Activated T-helper 1 cell treated with Interleukin-2 at 50 U/mL for 16 hours (primary cell): ENCODE results near the gene SLC12A9.

Experiments used
- DNase-seq: peaks from one replicate; pipeline ENCODE4 v3.0.0-alpha.2; 2020; ENCODE audit warnings: low read depth

SLC12A9 gene

DNA sequence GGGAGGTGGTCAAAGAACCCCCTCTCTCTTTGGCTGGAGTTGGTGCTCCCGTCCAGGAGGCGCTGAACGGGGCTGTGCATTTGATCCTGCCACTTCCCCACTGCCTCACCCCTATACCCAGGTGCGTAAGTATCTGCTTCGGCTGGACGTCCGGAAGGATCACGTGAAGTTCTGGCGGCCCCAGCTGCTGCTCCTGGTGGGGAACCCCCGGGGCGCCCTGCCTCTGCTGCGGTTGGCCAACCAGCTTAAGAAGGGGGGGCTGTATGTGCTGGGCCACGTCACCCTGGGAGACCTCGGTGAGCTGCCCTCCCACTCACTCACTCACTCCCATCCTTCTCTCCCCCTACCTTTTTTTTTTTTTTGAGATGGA, 9.1 kb downstream of the SLC12A9 start:
- no peak for DNase-seq

DNA sequence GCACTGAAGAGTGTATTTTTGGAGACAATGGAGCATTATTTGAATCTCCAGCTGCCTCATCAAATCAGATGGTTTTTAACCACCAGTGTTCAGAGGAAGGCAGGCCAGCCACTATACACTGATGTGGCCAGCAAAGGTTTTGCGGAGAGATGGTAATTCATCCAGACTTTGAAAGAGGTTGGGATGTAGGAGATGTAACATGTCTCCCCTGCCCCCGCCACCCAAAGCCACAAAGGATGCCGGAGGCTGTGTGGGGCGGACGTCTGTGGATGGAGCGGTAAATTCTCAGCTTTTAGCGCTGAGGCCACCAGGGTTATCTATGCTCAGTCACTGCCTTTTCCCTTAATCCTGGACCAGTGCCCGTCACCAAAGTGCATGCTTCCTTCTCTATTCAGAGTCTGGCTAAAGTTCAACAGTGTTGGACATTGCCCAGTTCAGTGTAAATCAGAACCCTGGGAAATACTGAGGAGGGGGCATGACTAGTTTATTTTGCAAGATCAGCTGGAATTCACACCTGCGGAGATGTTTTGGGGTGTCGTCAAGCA, 11.0 kb downstream of the SLC12A9 start:
- DNase-seq, result no peak

DNA sequence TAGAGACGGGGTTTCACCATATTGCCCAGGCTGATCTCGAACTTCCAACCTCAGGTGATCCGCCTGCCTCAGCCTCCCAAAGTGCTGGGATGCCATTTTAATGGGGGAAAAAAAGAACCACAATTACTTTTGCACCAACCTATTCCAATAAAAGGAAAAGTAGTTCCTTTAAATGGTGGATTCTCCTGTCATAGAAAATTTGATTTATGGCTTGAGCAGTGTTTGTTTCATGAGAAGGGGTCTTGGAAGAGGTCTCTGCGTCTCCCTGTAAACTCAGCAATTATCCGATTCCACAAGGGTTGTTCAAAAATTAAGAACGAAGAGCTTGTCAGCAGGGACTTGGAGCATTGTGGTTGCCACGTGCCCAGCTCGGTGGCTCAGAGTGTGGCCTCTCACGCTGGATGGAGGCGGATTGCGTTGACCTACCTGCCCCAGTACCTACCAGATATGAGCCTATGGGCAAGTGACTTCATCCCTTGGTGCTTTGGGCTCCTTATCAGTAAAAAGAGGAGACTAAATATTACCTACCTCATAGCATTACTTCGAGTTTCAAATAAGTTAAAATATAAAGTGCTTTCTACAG, 11.8 kb downstream of the SLC12A9 start:
- no peak for DNase-seq

DNA sequence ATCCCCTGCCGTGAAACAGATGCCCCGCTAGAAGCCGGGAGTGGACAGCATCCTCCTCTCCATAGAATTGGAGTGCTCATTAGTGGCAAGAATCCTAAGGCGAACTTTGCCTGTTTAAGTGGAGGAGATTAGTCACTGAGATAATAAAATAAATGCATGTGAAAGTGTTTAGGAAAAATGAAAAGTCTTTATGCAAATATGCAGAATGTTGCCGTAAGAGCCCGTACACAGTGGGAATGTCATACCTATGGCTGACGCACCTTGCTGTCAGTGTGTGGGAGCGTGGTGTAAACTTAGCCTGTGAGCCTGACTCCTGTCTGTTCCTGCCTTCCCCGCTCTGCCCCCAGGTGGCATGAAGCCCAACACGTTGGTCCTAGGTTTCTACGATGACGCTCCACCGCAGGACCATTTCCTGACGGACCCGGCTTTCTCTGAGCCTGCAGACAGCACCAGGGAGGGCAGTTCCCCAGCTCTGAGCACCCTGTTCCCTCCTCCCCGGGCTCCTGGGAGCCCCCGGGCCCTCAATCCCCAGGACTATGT, 12.9 kb downstream of the SLC12A9 start:
- no peak for DNase-seq

DNA sequence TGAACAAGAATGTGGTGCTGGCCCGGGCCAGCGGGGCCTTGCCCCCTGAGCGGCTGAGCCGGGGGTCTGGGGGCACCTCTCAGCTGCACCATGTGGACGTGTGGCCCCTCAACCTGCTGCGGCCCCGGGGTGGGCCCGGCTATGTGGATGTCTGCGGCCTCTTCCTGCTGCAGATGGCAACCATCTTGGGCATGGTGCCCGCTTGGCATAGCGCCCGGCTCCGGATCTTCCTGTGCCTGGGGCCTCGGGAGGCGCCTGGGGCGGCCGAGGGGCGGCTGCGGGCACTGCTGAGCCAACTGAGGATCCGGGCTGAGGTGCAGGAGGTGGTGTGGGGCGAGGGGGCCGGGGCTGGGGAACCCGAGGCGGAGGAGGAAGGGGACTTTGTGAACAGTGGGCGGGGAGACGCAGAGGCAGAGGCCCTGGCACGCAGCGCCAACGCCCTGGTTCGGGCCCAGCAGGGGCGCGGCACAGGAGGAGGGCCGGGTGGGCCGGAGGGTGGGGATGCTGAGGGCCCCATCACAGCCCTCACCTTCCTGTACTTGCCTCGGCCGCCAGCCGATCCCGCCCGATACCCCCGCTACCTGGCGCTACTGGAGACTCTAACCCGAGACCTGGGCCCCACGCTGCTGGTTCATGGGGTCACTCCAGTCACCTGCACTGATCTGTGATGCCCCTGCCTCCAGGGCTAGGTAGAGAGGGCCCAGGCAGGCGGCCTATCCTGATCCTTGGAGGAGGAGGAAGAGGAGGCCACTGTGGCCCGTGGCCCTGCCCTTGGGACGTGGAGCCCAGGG, 13.6 kb downstream of the SLC12A9 start:
- no peak for DNase-seq

DNA sequence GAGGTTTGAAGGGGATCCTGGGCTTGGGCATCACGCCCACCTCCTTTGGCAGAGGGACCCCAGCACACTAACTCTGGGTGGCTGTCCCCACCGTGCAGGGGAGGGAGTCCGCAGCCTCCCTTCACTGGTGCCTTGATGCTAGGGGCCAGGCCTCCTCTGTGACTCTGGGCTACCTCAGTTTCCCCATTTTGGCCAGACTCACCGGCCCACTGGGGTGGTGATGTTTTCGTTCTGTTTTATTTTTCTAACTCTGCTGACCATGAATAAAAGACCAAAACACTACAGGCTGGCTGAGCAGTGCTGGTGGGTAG, 14.2 kb downstream of the SLC12A9 start:
- no peak for DNase-seq

DNA sequence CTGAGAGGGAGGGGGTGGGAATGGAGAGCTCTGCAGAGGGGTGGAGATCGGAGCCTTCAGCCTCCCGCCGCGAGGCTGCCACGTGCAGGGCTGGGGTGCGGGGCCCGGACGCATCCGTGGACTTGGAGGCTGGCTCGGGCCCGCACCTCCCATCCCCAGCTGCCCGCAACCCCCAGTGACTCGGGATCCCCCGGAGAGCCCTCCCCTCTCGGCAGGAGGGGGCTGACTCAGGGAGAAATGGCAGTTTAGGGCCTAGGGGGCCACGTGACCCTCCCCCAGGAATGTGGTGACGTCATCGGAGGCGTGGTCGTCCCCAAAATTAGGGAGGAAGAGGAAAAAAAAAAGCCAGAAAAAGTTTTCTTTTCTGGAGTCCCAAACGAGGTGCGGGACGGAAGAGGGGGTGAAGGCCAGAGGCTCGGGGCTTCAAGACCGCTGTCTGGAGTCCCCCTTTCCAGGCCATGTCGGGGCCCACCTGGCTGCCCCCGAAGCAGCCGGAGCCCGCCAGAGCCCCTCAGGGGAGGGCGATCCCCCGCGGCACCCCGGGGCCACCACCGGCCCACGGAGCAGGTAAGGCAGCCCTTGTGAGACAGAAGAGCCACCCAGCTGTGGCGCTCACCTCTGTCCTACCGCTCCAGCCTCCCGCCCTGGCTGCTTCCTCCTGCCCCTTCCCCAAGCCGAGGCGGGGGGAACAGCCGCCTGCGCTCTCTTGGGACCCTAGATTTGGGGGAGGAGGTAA, 14.7 kb downstream of the SLC12A9 start, which contains the start of gene TRIP6:
TSS of gene TRIP6 (plus strand) at position 348 of the 736 bp plus-strand sequence. CDS start at position 459, 111 bp downstream.
- peak; percentile 18 for DNase-seq

DNA sequence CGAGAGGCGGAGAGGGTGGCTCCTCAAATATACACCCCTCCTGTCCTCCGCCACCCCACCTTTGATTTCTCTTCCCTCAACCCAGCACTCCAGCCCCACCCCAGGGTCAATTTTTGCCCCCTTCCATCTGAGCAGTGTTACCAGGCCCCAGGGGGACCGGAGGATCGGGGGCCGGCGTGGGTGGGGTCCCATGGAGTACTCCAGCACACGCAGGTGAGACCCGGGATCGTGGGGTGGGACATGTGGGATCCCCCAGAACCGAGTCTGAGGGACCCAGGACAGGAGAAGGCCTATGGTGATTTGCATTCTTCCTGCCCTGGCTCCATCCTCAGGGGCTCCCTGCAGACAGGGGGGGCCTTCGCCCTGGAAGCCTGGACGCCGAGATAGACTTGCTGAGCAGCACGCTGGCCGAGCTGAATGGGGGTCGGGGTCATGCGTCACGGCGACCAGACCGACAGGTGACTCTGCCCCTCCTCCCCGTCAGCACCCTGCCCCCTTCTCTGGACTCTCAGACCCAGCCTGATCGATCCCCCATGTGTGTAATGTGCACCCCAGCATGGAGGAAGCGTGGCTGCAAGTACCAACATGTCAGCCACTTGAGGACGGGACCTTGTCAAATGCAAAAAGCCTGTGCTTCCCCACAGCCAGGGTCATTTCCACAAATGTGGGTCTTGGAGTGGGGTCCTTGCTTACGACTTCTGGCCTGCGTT, 15.4 kb downstream of the SLC12A9 start:
- DNase-seq, result no peak

DNA sequence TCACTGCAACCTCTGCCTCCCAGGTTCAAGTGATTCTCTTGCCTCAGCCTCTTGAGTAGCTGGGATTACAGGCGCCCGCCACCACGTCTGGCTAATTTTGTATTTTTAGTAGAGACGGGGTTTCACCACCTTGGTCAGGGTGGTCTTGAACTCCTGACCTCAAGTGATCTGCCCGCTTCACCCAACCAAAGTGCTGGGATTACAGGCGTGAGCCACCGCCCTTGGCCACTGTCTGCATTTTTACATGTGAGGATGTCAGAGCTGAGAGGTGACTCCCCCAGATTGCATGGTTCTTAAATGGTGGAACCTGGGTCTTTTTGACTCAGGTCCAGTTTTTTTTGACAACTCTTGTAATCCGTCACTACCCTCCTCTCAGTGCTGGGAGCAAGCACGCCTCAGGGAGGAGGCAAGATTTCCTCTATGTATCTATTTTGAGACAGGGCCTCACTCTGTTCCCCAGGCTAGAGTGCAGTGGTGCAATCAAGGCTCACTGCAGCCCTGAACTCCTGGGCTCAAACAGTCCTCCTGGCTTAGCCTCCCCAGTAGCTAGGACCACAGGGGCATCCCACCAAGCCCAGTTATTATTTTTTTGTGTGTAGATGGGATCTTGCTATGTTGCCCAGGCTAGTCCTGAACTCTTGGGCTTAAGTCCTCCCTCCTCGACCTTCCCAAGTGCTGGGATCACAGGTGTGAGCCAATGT, 21.2 kb downstream of the SLC12A9 start:
- DNase-seq, result no peak

DNA sequence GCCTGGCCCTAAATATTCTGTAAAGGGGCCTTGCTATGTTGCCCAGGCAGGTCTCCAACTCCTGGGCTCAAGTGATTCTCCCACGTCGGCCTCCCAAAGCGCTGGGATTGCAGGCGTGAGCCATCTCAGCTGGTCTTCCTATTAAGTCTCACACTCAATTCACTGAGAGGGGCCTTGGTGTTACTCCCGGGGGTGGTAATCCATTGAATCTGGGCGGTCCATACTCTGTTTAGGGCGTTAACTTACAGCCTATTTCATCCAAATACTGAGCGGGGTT, 21.7 kb downstream of the SLC12A9 start:
- no peak for DNase-seq

DNA sequence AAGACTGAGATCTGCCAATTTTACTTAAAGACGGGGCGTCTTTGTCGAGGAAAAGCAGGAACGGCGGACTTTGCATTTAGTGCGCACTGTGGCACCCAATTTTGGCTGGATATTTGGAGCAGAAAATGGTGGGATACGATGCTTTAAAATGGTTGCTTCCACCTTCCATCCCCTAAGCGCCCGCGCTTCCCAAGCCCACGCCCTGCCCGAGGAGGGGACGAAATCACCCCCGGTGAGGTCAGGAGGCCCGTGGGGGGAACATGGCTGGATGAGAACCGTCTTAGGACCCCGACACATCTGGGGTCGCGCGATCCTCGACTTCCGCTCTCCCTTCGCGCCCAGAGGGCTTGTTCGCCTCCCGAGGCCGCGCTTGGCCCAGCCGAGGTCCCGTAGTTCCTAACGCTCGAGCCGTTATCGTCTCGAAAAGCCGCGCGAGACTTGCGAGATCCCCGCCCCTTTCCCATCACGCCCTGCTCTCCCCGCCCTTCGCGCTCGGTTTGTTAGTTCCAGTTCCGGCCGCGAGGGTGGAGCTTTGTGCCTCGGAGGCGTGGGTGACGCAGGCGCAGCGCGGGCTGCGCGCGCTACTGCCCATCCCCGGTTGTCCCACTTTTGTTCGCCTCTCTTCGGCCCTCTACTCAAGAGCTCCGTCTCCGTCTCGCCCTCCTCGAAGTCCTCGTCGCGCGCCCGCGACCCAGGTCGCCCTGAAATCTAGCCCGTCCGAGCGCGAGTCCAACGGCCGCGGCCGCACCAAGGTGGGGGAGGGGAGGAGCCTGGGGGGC, 22.3 kb downstream of the SLC12A9 start, which contains the start of gene SRRT:
TSS of gene SRRT (plus strand) at position 527 of the 779 bp plus-strand sequence. CDS start 488 bp downstream, outside the sequence.
- DNase-seq, result peak; percentile 97

DNA sequence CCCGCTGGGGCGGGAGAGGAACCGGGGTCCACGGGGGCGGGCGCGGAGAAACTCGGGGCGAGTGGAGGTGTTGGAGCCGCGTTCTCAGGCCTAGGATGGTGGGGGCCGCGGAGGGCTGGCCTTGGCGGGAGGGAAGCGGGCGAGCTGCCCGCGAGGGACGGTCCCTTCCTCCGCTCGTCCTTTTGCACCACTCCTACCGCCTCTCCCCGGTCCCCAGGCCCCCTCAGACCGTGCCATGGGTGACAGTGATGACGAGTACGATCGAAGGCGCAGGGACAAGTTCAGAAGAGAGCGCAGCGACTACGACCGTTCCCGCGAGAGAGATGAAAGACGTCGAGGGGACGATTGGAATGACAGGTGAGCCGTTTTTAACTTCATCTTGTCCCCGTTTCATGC, 22.8 kb downstream of the SLC12A9 start:
- DNase-seq, result no peak

DNA sequence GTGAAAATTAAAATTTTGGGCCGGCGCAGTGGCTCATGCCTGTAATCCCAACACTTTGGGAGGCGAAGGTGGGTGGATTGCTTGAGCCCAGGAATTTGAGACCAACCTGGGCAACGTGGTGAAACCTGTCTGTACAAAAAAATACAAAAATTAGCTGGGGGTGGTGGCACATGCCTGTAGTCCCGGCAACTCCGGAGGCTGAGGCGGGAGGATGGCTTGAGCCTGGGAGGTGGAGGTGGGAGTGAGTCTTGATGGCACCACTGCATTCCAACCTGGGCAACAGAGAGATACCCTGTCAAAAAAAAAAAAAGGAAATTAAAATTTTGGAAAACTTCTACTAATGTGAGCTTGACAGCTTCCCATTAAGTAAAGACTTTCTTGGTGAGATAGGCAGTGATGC, 25.5 kb downstream of the SLC12A9 start:
- no peak for DNase-seq

DNA sequence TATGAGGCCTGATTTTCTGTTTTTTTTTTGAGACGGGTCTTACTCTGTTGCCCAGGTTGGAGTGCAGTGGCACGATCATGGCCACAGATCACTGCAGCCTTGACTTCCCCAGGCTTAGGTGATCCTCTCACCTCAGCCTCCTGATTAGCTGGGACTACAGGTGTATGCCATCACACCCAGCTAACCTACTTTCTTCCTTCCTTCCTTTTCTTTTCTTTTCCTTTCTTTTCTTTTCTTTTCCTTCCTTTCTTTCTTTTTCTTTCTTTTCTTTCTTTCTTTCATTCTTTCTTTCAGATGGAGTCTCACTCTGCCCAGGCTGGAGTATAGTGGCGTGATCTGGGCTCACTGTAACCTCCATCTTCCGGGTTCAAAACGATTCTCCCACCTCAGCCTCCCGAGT, 26.2 kb downstream of the SLC12A9 start:
- DNase-seq, result no peak

DNA sequence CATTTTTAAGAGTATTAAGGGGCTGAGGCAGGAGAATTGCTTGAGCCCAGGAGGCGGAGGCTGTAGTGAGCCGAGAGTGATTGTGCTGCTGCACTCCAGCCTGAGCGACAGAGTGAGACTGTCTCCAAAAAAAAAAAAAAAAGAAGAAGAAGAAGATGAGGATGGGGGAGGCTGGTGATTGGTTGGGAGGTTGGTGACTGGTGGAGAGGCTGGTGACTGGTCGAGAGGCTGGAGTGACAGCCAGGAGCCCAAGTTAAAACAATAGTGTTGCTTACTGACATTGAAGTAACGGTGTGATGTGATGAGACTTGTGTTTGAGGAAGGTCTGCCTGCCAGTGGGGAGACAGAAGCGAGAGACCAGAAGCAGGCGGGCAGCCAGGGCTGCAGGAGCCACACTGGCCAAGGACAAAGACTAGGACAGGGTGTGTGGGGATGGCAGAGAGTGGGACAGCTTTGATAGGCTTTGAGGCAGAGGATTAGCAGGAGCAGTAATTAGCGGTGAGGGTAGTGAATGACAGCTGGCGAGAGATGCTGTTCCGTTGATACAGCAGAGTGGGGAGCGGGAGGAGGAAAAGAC, 27.3 kb downstream of the SLC12A9 start:
- no peak for DNase-seq

DNA sequence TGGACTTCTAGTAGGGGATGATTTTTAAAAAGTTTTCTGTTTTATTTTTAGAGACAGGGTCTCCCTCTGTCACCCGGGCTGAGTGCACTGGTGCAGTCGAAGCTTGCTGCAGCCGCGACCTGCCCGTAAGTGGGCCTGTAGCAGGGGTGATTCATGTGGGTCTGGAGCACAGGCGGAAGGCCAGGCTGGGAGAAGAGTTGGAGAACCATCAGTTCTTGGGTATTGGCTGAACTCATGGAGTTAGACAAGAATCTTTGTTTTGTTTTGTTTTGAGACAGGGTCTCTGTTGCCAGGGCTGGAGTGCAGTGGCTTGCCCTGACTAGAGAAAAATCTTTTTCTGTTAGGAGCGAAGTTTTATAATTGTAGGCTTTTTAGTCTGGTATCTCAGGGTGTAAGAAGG, 28.1 kb downstream of the SLC12A9 start:
- no peak for DNase-seq

DNA sequence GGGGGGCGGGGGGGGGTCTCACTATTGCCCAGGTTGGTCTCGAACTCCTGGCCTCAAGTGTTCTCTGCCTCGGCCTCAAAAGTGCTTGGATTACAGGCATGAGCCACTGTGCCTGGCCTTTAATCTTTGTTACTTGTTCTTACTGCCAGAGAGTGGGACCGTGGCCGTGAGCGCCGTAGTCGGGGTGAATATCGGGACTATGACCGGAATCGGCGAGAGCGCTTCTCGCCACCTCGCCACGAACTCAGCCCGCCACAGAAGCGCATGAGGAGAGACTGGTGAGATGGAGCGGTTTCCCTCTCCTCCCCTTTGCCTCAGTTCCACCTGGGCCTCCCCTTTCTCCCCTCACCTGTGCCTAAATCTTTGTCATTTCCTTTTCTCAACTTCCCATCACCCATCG, 28.6 kb downstream of the SLC12A9 start:
- DNase-seq, result no peak

DNA sequence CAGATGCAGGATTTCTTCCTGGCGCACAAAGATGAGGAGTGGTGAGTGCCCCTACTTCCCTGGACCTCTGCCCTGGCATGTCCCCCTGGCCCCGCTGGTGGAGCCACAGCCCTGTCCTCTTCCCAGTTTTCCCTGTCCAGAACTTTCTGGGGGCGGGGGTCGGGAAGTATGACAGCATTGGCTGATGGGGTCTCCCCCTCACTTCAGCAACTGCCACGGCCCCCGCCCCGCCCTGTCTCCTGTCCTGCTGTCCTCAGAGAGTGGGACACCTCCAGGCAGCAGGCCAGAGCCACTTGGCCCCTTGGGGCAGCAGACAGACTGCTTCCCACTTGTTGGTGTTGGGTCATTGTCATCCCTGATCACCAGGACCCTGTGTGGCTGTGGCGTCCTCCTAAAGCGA, 29.7 kb downstream of the SLC12A9 start:
- no peak for DNase-seq

DNA sequence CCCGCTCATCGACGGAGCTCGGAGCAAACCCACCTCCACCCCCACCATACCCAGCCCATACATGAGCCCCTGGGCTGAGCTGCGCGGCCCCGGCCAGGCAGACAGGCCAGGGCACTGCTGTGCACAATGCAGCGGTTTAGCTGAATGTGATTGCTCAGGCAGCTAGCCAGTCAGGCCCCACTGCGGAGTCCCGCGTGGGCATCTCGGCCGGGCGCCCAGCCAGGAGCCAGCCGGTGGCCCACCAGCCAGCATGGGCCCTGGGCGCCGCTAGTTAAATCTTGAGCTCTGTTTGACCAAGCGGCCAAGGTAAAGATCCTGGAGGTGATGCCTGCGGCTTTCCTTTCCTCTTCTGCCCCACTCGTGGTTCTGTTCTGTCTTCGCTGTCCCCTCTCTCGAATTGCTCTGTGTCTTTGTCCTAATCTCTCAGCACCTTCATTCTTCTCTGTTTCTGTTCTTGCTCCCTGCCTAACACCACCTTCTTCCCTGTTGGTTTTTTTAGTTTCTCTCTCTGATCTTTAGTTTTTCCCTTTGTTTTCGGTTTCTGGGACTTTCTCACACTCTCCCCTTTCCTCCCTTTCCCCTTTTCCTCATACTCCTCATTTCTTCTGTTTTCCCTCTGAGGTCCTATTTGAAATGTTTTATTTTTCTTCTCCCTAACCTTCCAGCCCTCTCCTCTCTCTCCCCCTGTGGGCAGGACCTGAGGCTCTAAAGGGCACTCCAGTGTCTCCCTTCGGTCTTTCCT, 30.4 kb downstream of the SLC12A9 start:
- DNase-seq, result no peak
